C4-2B (cell line): ENCODE results near the gene CA12.

Source experiments
- CTCF ChIP-seq: fragments of 450-650 bp; conservative IDR thresholded peaks from 2 replicates; pipeline ENCODE4 v1.5.1; 2017; ENCODE audit warnings: mild to moderate bottlenecking
- ZFX ChIP-seq: fragments of 450-650 bp; IDR thresholded peaks from 2 replicates; pipeline ENCODE4 v1.6.1; 2017

GRCh38 chr15:63390689-63391088 is 9.0 kb upstream of the CA12 start:
- TF ChIP-seq CTCF (no peak), ZFX (no peak)
